HepG2 (cell line): ENCODE data around the gene MORN1. TPM values are rescaled to one million over a fixed set of nuclear protein-coding genes. Genes with fewer than 3 reads are reported as not detected.

ENCODE experiments used
- ATAC-seq: fragments of 200-7000 bp; cut with Tn5 transposase; 3 replicates; pipeline ENCODE4 v1.9.1; 2020; ENCODE audit warnings: mild to moderate bottlenecking, moderate library complexity
- BruUV-seq: library from RNA; stranded (reverse); fragments of 400-500 nt; replicated peaks from 2 replicates; lab custom pipeline; 2021; lab: Mats Ljungman, UMichigan
- CTCF ChIA-PET: fragments of 300-600 bp; formaldehyde crosslinking; extraction: SDS; loops from one replicate; lab custom pipeline; 2021; ENCODE audit warnings: low total read pairs, inconsistent platforms, low intra/inter-chr PET ratio; lab: Yijun Ruan, JAX
- POLR2A ChIA-PET: fragments of 350-600 bp; sonication (Branson Sonifier 250); formaldehyde crosslinking; loops from one replicate; lab custom pipeline; 2020; ENCODE audit warnings: antibody characterized with exemption, inconsistent platforms; lab: Yijun Ruan, JAX
- DNase-seq: peaks from one replicate; pipeline ENCODE4 v3.0.0-alpha.2; 2015; ENCODE audit warnings: low spot score
- FAIRE-seq: peaks from 3 replicates; lab custom pipeline; 2011; peaks lifted over from hg19 to GRCh38; lab: Jason Lieb, UNC
- H2AFZ ChIP-seq: one replicate; pipeline ENCODE4 v1.6.1; 2011; ENCODE audit warnings: low read length, inconsistent platforms
- H3K27ac ChIP-seq: fragments of 300-600 bp; 3 replicates; pipeline ENCODE4 v1.8.0; 2011; ENCODE audit warnings: mixed run types, mild to moderate bottlenecking, mixed read lengths, low read length, inconsistent platforms; ENCODE audit not compliant: insufficient read depth; ENCODE audit errors: extremely low read length
- H3K27me3 ChIP-seq, 2 experiments: fragments of 200-600 bp in 1 of 2; 2 replicates in 1 of 2; 3 replicates in 1 of 2; pipeline versions ENCODE4 v1.6.0 to v1.8.0; 2011; ENCODE audit warnings: low read length in 2 of 2, mild to moderate bottlenecking in 2 of 2, moderate library complexity in 2 of 2, inconsistent platforms in 1 of 2; ENCODE audit not compliant: insufficient read depth in 2 of 2, control insufficient read depth in 1 of 2
- H3K36me3 ChIP-seq, 2 experiments: fragments of 200-600 bp in 1 of 2; replicated peaks in 1 of 2; 2 replicates in 1 of 2; 3 replicates in 1 of 2; pipeline versions ENCODE4 v1.5.1 to v1.8.0; 2011; ENCODE audit warnings: low read length in 2 of 2, inconsistent platforms in 1 of 2; ENCODE audit not compliant: insufficient read depth in 2 of 2, control insufficient read depth in 1 of 2
- H3K4me1 ChIP-seq: 2 replicates; pipeline ENCODE4 v1.5.1; 2012; ENCODE audit warnings: low read length, inconsistent platforms; ENCODE audit not compliant: insufficient read depth
- H3K4me2 ChIP-seq: 2 replicates; pipeline ENCODE4 v1.6.0; 2011; ENCODE audit warnings: low read depth, low read length, inconsistent platforms
- H3K4me3 ChIP-seq, 3 experiments: fragments of 200-600 bp in 1 of 3; sonication (generic), shearing (Covaris generic) in 1 of 3; replicated peaks in 1 of 3; 2 replicates each; pipeline ENCODE4 v1.5.1; 2011 to 2016; ENCODE audit warnings: low read length in 3 of 3, inconsistent platforms in 2 of 3, low read depth in 2 of 3, mild to moderate bottlenecking in 2 of 3, control low read depth in 1 of 3, mixed read lengths in 1 of 3; ENCODE audit not compliant: insufficient read depth in 1 of 3
- H3K79me2 ChIP-seq: one replicate; pipeline ENCODE4 v1.6.1; 2011; ENCODE audit warnings: low read length, inconsistent platforms; ENCODE audit not compliant: insufficient read depth
- H3K9ac ChIP-seq: 2 replicates; pipeline ENCODE4 v1.6.0; 2011; ENCODE audit warnings: mild to moderate bottlenecking, low read depth, low read length, inconsistent platforms; ENCODE audit not compliant: insufficient read depth
- H3K9me3 ChIP-seq: 2 replicates; pipeline ENCODE4 v1.5.1; 2012; ENCODE audit warnings: mild to moderate bottlenecking, low read length
- H4K20me1 ChIP-seq: 2 replicates; pipeline ENCODE4 v1.6.0; 2011; ENCODE audit warnings: inconsistent platforms, mild to moderate bottlenecking, low read length, moderate library complexity; ENCODE audit not compliant: insufficient read depth
- ATF7 ChIP-seq, 2 experiments: fragments of 450-650 bp in 1 of 2; sonication (generic) in 1 of 2; formaldehyde crosslinking in 1 of 2; IDR thresholded peaks; 2 replicates each; pipeline versions ENCODE4 v1.4.0 to v1.6.1; 2016 to 2020; ENCODE audit warnings: antibody characterized with exemption in 1 of 2, mild to moderate bottlenecking in 1 of 2, missing genetic modification reagents in 1 of 2
- CHD4 ChIP-seq: fragments of 200-600 bp; sonication (generic); IDR thresholded peaks from 2 replicates; pipeline ENCODE4 v1.7.0; 2017; ENCODE audit warnings: mild to moderate bottlenecking, low read length, borderline replicate concordance
- DZIP1 ChIP-seq: sonication (generic); formaldehyde crosslinking; IDR thresholded peaks from 2 replicates; pipeline ENCODE4 v1.5.0; 2020; ENCODE audit warnings: mild to moderate bottlenecking, missing genetic modification reagents
- ETS1 ChIP-seq: sonication (generic); formaldehyde crosslinking; IDR thresholded peaks from 2 replicates; pipeline ENCODE4 v1.4.0; 2020; ENCODE audit warnings: missing genetic modification reagents
- HDAC1 ChIP-seq: sonication (generic); formaldehyde crosslinking; IDR thresholded peaks from 2 replicates; pipeline ENCODE4 v1.5.1; 2020; ENCODE audit warnings: mild to moderate bottlenecking, missing genetic modification reagents
- IRF1 ChIP-seq: sonication (generic); formaldehyde crosslinking; IDR thresholded peaks from 2 replicates; pipeline ENCODE4 v1.4.0; 2020; ENCODE audit warnings: low read depth, mild to moderate bottlenecking, missing genetic modification reagents
- MED8 ChIP-seq: sonication (generic); formaldehyde crosslinking; IDR thresholded peaks from 2 replicates; pipeline ENCODE4 v1.8.1; 2023; ENCODE audit warnings: mild to moderate bottlenecking, missing genetic modification reagents; ENCODE audit not compliant: insufficient replicate concordance
- MNT ChIP-seq: fragments of 450-650 bp; IDR thresholded peaks from 2 replicates; pipeline ENCODE4 v1.6.1; 2016
- NRL ChIP-seq: sonication (generic); formaldehyde crosslinking; IDR thresholded peaks from 2 replicates; pipeline ENCODE4 v1.5.0; 2020; ENCODE audit warnings: missing genetic modification reagents, mild to moderate bottlenecking, moderate library complexity, borderline replicate concordance
- RFX3 ChIP-seq: IDR thresholded peaks from 2 replicates; pipeline ENCODE4 v1.6.1; 2016; ENCODE audit warnings: missing biosample characterization, missing genetic modification reagents
- SNAPC2 ChIP-seq: sonication (generic); formaldehyde crosslinking; IDR thresholded peaks from 2 replicates; pipeline ENCODE4 v1.8.1; 2022; ENCODE audit warnings: mild to moderate bottlenecking, missing genetic modification reagents
- ZFP37 ChIP-seq: sonication (generic); formaldehyde crosslinking; IDR thresholded peaks from 2 replicates; pipeline ENCODE4 v1.4.0; 2020; ENCODE audit warnings: missing genetic modification reagents, borderline replicate concordance
- ZXDC ChIP-seq: sonication (generic); formaldehyde crosslinking; IDR thresholded peaks from 2 replicates; pipeline ENCODE4 v1.5.0; 2020; ENCODE audit warnings: mild to moderate bottlenecking, missing genetic modification reagents
- WGBS: methylation state at CpG from one replicate; pipeline ENCODE4 v1.1.6; 2017; ENCODE audit warnings: low lambda C conversion rate; 5-methylcytosine and 5-hydroxymethylcytosine counted together
- in situ Hi-C: cut with HindIII; loops from 2 replicates; pipeline ENCODE4 v1.10.0; 2017; ENCODE audit warnings: low pct_unique_long_range_greater_than_20kb; ENCODE audit not compliant: extremely low pct_ligation_motif_present
- intact Hi-C: fragments of 100-400 bp; cut with micrococcal nuclease; formaldehyde crosslinking; loops from one replicate; pipeline ENCODE4 v1.10.0; 2022; ENCODE audit not compliant: unreplicated experiment
- polyA plus RNA-seq, 8 experiments: library from polyadenylated mRNA; depleted of rRNA in 3 of 8; stranded (reverse) in 7 of 8; unstranded in 1 of 8; fragments of >200 nt; fragmentation: Illumina TruSeq in 4 of 8; extraction: Trizol in 4 of 8; gene quantifications; 2 replicates each; pipeline versions ENCODE4 v1.2.1 to v1.2.3, GENCODE V29; 2011 to 2016; ENCODE audit warnings: low read depth in 4 of 8, missing spikeins in 1 of 8, mixed read lengths in 1 of 8; ENCODE audit not compliant: insufficient read depth in 1 of 8
- total RNA-seq, 5 experiments: library from RNA; depleted of rRNA; stranded (reverse); fragments of >200 nt; fragmentation: Illumina TruSeq; extraction: Trizol; gene quantifications; 2 replicates each; pipeline ENCODE4 v1.2.3, GENCODE V29; 2016; ENCODE audit warnings: low read depth in 1 of 5

MORN1 gene
- total and polyA plus RNA-seq, 2 of the 13 experiments (the other 11 are each of a cell fraction or from before 2014, with no cell fraction given), result 3.1 to 6.5 TPM

- 98% methylated on average over 32 of the region's 32 CpGs for WGBS
- H3K4me3 ChIP-seq, result no peak overlapping the region
- 0 out of 5 replicates have a peak, but pooled peaks cover 0 to 3% of the 10 kb centered on the region in 2 experiments for H3K36me3 ChIP-seq
- H4K20me1 ChIP-seq, result no peaks in the 10 kb centered on the region
- peaks cover 40% of the 10 kb centered on the region for H3K4me1 ChIP-seq
- ChIA-PET CTCF (no interaction called here), POLR2A (interaction anchor here (1.7 kb wide), 1 partner anchor 193 kb away, joined by 6 read pairs; the partner anchor contains the start of gene FAAP20)
- no peaks in the 10 kb centered on the region for H3K9me3 ChIP-seq
- H3K9ac ChIP-seq, result no peak overlapping the region
- BruUV-seq, result no TSS peak
- DNase-seq (no peak), ATAC-seq (no peak), FAIRE-seq (no peak)
- intact Hi-C loops (no loop called here), in situ Hi-C loops (no loop called here)
- H3K27ac ChIP-seq, result no peak overlapping the region
- H3K79me2 ChIP-seq, result peaks cover 18% of the 10 kb centered on the region
- H3K27me3 ChIP-seq, result no peaks in the 10 kb centered on the region; a peak in 1 of 5 replicates
- H3K4me2 ChIP-seq, result no peak overlapping the region
- no peak overlapping the region for H2AFZ ChIP-seq
- TF ChIP-seq NRL (CRISPR knock-in tag) (no peak), IRF1 (CRISPR knock-in tag) (no peak), SNAPC2 (CRISPR knock-in tag) (no peak), CHD4 (no peak), ETS1 (CRISPR knock-in tag) (no peak), ATF7 (IDR thresholded peaks at IDR 0.05) (no peak), ATF7 (CRISPR knock-in tag; IDR thresholded peaks at IDR 0.05) (no peak), DZIP1 (CRISPR knock-in tag) (no peak), MNT (no peak), RFX3 (CRISPR knock-in tag) (no peak), ZFP37 (CRISPR knock-in tag) (no peak), HDAC1 (CRISPR knock-in tag) (no peak), ZXDC (no peak), MED8 (CRISPR knock-in tag) (no peak)
Observed at GRCh38 chr1:2388004-2388913, 3.1 kb downstream of the MORN1 start.
